Stimulated activated naive CD8-positive, alpha-beta T cell treated with anti-CD3 and anti-CD28 coated beads, Interleukin-15, amount 100 ng/mL, for 72 hours (primary cell): ENCODE measurements around the gene ALK.

Experiments
- ATAC-seq: fragments of 150-1000 bp; cut with Tn5 transposase; 2 replicates; pipeline ENCODE4 v1.10.0; 2021; ENCODE audit warnings: mild to moderate bottlenecking, moderate library complexity
- DNase-seq, 2 donors: peaks; one replicate each; pipeline ENCODE4 v3.0.0; 2021 to 2022
- H3K27ac Mint-ChIP-seq, 2 donors: one replicate each; pipeline ENCODE4 v1.8.0; 2022; ENCODE audit warnings: mild to moderate bottlenecking in 2 of 2, mixed read lengths in 2 of 2, moderate library complexity in 2 of 2
- H3K27me3 Mint-ChIP-seq: one replicate; pipeline ENCODE4 v1.8.0; 2022; ENCODE audit warnings: mixed read lengths
- H3K4me1 Mint-ChIP-seq: one replicate; pipeline ENCODE4 v1.8.0; 2022; ENCODE audit warnings: mild to moderate bottlenecking, mixed read lengths
- H3K4me3 Mint-ChIP-seq, 2 donors: one replicate each; pipeline ENCODE4 v1.8.0; 2022; ENCODE audit warnings: mild to moderate bottlenecking in 2 of 2, mixed read lengths in 2 of 2, moderate library complexity in 1 of 2
- H3K9me3 Mint-ChIP-seq, 2 donors: one replicate each; pipeline ENCODE4 v1.8.0; 2022; ENCODE audit warnings: mixed read lengths in 2 of 2

The ALK gene

GRCh38 chr2:29662861-29663260 is 258.5 kb downstream of the ALK start:
- no peak overlapping the region for H3K27ac Mint-ChIP-seq
- no peak for DNase-seq
- H3K4me1 Mint-ChIP-seq, result no peaks in the 10 kb centered on the region
- no peak for ATAC-seq
- H3K27me3 Mint-ChIP-seq, result peaks cover 20% of the 10 kb centered on the region
- no peak overlapping the region for H3K4me3 Mint-ChIP-seq
- no peaks in the 10 kb centered on the region for H3K9me3 Mint-ChIP-seq

GRCh38 chr2:29660201-29660600 is 261.2 kb downstream of the ALK start:
- DNase-seq (no peak), ATAC-seq (no peak)
- peaks cover 30% of the 10 kb centered on the region for H3K27me3 Mint-ChIP-seq
- no peaks in the 10 kb centered on the region for H3K9me3 Mint-ChIP-seq
- H3K4me1 Mint-ChIP-seq, result no peaks in the 10 kb centered on the region
- H3K27ac Mint-ChIP-seq, result no peak overlapping the region
- no peak overlapping the region for H3K4me3 Mint-ChIP-seq

- no peak overlapping the region for H3K27ac Mint-ChIP-seq
- H3K9me3 Mint-ChIP-seq, result no peaks in the 10 kb centered on the region
- H3K27me3 Mint-ChIP-seq, result peaks cover 31% of the 10 kb centered on the region
- no peak overlapping the region for H3K4me3 Mint-ChIP-seq
- no peak for DNase-seq
- ATAC-seq, result no peak
- H3K4me1 Mint-ChIP-seq, result no peaks in the 10 kb centered on the region
These were observed 262.2 kb downstream of the ALK start for GRCh38 chr2:29659178-29659577.

GRCh38 chr2:29657674-29658073 is 263.7 kb downstream of the ALK start:
- Mint-ChIP-seq H3K9me3 (no peaks in the 10 kb centered on the region), H3K27me3 (peaks cover 33% of the 10 kb centered on the region), H3K27ac (no peak overlapping the region), H3K4me1 (no peaks in the 10 kb centered on the region), H3K4me3 (no peak overlapping the region)
- ATAC-seq, result no peak
- DNase-seq, result no peak

DNA sequence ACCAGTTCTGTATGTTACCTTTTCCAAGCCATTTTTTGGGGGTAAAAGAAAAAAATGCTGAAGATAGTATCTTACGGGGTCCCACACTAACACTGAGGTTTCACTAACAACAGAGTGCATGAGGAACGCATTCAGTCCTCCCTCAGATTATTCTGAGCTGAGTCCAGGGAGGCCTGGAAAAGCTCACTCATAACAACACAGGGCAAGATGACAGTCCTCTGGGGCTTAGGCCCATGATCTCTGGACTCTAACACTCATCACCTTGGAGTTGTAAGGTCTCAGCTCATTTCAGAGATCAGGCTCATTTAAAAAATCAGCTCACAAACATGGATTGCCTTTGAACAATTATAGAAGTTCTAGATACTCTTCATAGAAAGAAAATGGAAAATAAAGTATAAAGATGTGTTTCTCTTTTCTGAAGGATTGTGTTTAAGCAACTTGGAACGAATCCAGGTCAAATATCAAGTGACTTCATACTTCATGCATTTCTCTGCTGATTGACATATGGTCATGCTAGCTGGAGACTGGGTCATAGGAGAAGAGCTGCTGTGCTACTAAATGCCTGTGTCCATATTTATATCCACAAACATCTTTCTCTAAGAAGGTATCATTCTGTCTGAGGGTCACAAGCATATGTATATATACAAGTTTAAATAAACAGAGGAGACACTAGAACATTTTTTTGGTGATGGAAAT is 265.8 kb downstream of the ALK start:
- no peak overlapping the region for H3K4me3 Mint-ChIP-seq
- H3K4me1 Mint-ChIP-seq, result no peaks in the 10 kb centered on the region
- no peaks in the 10 kb centered on the region for H3K9me3 Mint-ChIP-seq
- no peak overlapping the region for H3K27ac Mint-ChIP-seq
- ATAC-seq (no peak), DNase-seq (no peak)
- peaks cover 33% of the 10 kb centered on the region for H3K27me3 Mint-ChIP-seq

GRCh38 chr2:29650631-29651097 is 270.7 kb downstream of the ALK start:
- no peak for DNase-seq
- peaks cover 14% of the 10 kb centered on the region for H3K27me3 Mint-ChIP-seq
- H3K9me3 Mint-ChIP-seq, result peaks cover 16 to 27% of the 10 kb centered on the region in 2 donors
- no peaks in the 10 kb centered on the region for H3K4me1 Mint-ChIP-seq
- H3K27ac Mint-ChIP-seq, result no peak overlapping the region
- no peak for ATAC-seq
- H3K4me3 Mint-ChIP-seq, result no peak overlapping the region

DNA sequence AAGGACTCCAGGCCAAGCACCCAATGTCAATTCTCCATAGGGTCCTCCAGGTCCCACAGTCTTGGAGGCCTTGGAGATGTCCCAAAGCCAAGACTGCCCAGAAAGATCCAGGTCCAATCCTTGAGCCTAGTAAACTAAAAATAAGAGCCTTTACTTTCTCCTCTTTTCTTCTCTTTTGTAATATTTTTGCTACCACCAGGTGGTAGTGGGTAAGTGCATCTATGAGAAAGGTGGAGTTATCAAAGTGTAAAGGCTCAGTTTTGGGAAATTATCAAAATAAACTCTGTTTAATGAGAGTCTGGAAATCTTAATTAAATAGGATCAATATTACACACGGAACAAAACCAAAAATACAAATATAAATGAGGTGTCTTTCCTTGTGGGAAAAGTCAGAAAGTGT is 276.4 kb downstream of the ALK start:
- H3K27ac Mint-ChIP-seq, result no peak overlapping the region
- H3K9me3 Mint-ChIP-seq, result peaks cover 16 to 27% of the 10 kb centered on the region in 2 donors
- DNase-seq, result no peak
- no peaks in the 10 kb centered on the region for H3K4me1 Mint-ChIP-seq
- no peak for ATAC-seq
- H3K4me3 Mint-ChIP-seq, result no peak overlapping the region
- H3K27me3 Mint-ChIP-seq, result peaks cover 11% of the 10 kb centered on the region

GRCh38 chr2:29643196-29643595 is 278.2 kb downstream of the ALK start:
- ATAC-seq (no peak), DNase-seq (no peak)
- H3K4me1 Mint-ChIP-seq, result no peaks in the 10 kb centered on the region
- peaks cover 5 to 20% of the 10 kb centered on the region in 2 donors for H3K9me3 Mint-ChIP-seq
- peaks cover 11% of the 10 kb centered on the region for H3K27me3 Mint-ChIP-seq
- no peak overlapping the region for H3K27ac Mint-ChIP-seq
- H3K4me3 Mint-ChIP-seq, result no peak overlapping the region

GRCh38 chr2:29640360-29640759 is 281.0 kb downstream of the ALK start:
- H3K9me3 Mint-ChIP-seq, result no peaks in the 10 kb centered on the region
- H3K27me3 Mint-ChIP-seq, result peaks cover 19% of the 10 kb centered on the region
- ATAC-seq (no peak), DNase-seq (no peak)
- no peak overlapping the region for H3K27ac Mint-ChIP-seq
- no peaks in the 10 kb centered on the region for H3K4me1 Mint-ChIP-seq
- no peak overlapping the region for H3K4me3 Mint-ChIP-seq

DNA sequence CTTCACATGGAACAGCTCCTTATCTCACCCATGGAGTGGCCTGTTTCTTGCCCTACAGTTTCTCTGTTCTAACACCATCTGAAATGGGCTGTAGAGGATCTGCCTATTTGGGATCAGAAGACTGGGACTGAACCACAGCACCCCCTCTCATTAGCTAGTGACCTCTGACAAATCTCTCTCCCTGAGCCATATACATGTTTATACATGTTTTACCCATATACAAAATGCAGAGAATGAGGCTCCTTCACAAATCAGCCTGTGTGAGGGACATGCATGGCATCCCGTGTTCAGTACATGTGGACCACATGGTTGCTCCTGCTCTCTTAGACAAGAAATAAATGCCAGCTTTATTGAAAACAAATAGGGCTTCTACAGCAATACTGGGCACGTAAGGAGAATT is 282.7 kb downstream of the ALK start:
- Mint-ChIP-seq H3K27me3 (peaks cover 33% of the 10 kb centered on the region), H3K4me1 (no peaks in the 10 kb centered on the region), H3K4me3 (no peak overlapping the region), H3K27ac (no peak overlapping the region), H3K9me3 (no peaks in the 10 kb centered on the region)
- DNase-seq (no peak), ATAC-seq (peak; percentile 18)

DNA sequence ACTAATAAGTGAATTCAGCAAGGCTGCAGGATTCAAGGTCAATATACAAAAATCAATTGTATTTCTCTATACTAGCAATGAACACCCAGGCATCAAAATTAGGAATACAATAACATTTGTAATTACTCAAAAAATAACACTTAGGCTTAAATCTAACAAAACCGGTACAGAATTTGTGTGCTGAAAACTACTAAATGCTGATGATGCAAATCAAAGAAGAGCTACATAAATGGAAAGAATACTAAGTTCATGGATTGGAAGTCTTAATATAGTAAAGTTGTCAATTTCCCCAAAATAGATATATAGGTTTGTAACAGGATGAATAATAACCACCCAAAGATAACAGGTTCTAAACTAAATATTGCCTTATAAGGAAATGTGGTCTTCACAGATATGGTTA is 286.5 kb downstream of the ALK start:
- Mint-ChIP-seq H3K9me3 (no peaks in the 10 kb centered on the region), H3K4me3 (no peak overlapping the region), H3K27me3 (peaks cover 33% of the 10 kb centered on the region), H3K4me1 (no peaks in the 10 kb centered on the region), H3K27ac (no peak overlapping the region)
- ATAC-seq (no peak), DNase-seq (no peak)

DNA sequence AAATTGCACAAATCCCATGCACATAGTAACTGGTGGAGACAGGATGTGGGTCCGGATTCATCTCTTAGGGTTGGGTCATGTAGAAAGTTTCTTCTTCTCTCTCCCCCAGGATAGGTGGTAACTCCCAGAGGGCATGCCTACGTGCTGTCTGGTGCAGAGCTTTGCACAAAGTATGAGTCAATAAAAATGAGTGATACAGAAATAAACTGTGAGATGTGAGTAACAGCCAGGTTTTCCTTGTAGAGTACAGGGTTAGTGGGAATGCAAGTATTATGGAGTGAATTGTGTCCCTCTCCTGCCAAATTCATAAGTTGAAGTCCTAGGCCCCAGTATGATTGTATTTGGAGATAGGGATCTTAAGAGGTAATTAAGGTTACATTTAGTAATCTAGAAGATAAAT is 289.4 kb downstream of the ALK start:
- H3K9me3 Mint-ChIP-seq, result no peaks in the 10 kb centered on the region
- H3K27ac Mint-ChIP-seq, result no peak overlapping the region
- no peak for ATAC-seq
- H3K4me3 Mint-ChIP-seq, result no peak overlapping the region
- peaks cover 38% of the 10 kb centered on the region for H3K27me3 Mint-ChIP-seq
- DNase-seq, result no peak
- no peaks in the 10 kb centered on the region for H3K4me1 Mint-ChIP-seq

DNA sequence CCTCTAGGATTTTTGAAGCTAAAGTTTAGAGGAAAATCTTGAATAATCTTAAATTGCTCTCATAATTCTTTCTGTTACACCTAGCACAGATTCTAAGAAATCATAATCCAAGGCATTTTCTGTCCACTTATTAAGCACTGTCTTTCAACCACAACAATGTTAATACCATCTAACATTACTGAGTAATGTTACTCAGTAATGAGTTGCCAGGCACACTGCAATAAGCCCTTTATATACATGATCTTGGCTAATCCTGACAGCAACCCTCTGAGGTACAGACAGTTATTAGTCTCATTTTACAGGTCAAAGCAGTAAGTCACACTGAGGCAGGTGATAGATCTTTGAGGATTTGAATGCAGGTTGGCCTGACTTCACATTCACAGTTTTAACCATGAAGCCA is 291.9 kb downstream of the ALK start:
- Mint-ChIP-seq H3K9me3 (no peaks in the 10 kb centered on the region), H3K4me3 (no peak overlapping the region), H3K4me1 (no peaks in the 10 kb centered on the region), H3K27me3 (peaks cover 37% of the 10 kb centered on the region), H3K27ac (peak overlapping the region in 1 of 2 donors; percentile 49)
- no peak for DNase-seq
- ATAC-seq, result no peak

DNA sequence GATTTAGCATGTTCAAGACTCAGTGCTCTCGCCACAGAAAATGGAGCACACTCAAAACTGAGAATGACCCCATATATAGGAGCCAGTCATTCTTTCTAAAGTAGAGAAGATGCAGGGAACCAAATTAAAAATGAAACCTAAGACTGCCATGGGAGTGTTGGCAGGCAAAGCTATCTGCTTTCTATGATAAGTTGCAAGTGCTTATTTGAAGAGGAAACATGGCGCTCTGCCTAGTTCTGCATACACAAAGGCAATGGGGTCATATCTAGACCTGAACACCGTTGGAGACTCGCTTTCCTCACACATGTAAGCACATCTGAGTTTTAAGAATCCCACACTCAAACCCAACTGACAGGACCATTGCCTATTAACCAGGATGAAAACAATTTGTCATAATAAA is 292.5 kb downstream of the ALK start:
- H3K4me3 Mint-ChIP-seq, result no peak overlapping the region
- H3K27ac Mint-ChIP-seq, result no peak overlapping the region
- no peaks in the 10 kb centered on the region for H3K4me1 Mint-ChIP-seq
- H3K9me3 Mint-ChIP-seq, result no peaks in the 10 kb centered on the region
- DNase-seq, result no peak
- no peak for ATAC-seq
- H3K27me3 Mint-ChIP-seq, result peaks cover 32% of the 10 kb centered on the region

DNA sequence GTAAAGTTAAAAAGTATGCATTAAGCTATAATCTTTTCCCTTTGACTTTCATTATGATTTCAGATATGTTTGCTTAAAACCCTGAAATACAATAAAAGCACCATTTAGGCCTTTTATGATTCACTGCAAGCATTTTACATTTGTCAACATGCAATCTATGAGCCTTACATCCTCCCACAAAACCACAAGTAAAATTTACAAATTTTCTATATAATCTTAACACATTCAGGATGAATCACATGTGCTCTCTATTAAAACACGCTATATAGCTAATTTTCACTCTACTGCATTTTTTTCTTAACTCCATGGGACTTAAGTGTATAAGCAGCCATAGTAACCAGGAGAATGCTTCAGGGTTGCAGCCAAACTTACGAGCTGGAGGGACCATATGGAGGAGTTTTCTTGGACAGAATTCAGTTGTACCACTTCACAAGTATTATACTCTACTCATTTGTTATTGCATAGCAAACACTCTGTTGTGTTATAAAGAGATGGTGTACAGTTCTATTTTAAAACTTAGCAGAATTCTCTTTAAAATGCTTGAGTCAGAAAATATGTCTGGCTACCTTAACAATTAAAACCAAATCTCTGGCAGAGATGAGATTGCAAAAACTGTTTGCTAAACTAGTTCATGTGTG is 293.2 kb downstream of the ALK start:
- DNase-seq (no peak), ATAC-seq (no peak)
- Mint-ChIP-seq H3K9me3 (no peaks in the 10 kb centered on the region), H3K4me1 (no peaks in the 10 kb centered on the region), H3K4me3 (no peak overlapping the region), H3K27me3 (peaks cover 30% of the 10 kb centered on the region), H3K27ac (no peak overlapping the region)

DNA sequence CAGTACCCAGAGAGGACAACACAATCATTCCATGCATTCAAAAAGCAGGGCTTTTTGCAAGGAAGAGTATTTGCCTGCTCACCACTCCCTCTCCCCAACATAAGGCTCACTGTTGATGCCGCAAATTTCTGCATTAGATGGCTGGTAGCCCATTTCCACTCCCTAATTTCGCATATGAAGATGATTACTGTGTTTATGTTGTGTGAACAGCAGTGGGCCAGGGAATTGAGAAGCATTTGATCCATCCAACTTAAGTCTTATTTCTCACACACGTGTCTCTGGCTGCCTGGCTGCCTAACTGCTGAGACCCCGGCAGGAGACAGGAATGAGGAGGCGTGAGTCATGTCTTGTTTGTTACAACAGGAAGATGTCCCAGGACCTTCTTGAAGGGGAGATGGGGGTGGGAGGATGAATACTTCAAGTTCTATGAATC is 294.1 kb downstream of the ALK start:
- Mint-ChIP-seq H3K9me3 (no peaks in the 10 kb centered on the region), H3K4me3 (no peak overlapping the region), H3K27ac (no peak overlapping the region), H3K4me1 (no peaks in the 10 kb centered on the region), H3K27me3 (peaks cover 26% of the 10 kb centered on the region)
- no peak for ATAC-seq
- DNase-seq, result no peak

GRCh38 chr2:29620890-29621289 is 300.5 kb downstream of the ALK start:
- Mint-ChIP-seq H3K9me3 (no peaks in the 10 kb centered on the region), H3K4me3 (no peak overlapping the region), H3K27me3 (peaks cover under 1% of the 10 kb centered on the region), H3K4me1 (no peaks in the 10 kb centered on the region), H3K27ac (no peak overlapping the region)
- DNase-seq (no peak), ATAC-seq (no peak)
